T-cell (primary cell): ENCODE results near the gene TEX2. TPM values are rescaled to one million over a fixed set of nuclear protein-coding genes. Genes with fewer than 3 reads are reported as not detected.
A peak's percentile ranks its signal among the peaks of the same experiment; 100 is the strongest.
"Not testable (repeated sequence)": the region's sequence is repeated elsewhere in the genome, so short reads cannot be mapped to it uniquely, and the experiment has no call there.

Source experiments
- ATAC-seq, 4 experiments: fragments of 200-7000 bp in 3 of 4; fragments of 150-1000 bp in 1 of 4; cut with Tn5 transposase; replicated peaks in 1 of 4; 1 replicate in 3 of 4; 2 replicates in 1 of 4; pipeline ENCODE4 v1.10.0; 2021; ENCODE audit warnings: moderate library complexity in 3 of 4, mild to moderate bottlenecking in 2 of 4, moderate number of reproducible peaks in 1 of 4
- CTCF ChIA-PET, 2 donors: fragments of 300-600 bp; sonication (Branson Sonifier 250); formaldehyde crosslinking; loops; one replicate each; lab custom pipeline; 2022; ENCODE audit warnings: antibody characterized with exemption in 2 of 2; lab: Charles Lee
- POLR2A ChIA-PET, 2 donors: fragments of 300-600 bp; sonication (Branson Sonifier 250); formaldehyde crosslinking; loops; one replicate each; lab custom pipeline; 2022; ENCODE audit warnings: antibody characterized with exemption in 2 of 2; lab: Charles Lee
- DNase-seq, 35 experiments: peaks; one replicate each; pipeline versions ENCODE4 v3.0.0 to v3.0.0-alpha.2; 2013 to 2023
- H3K27ac ChIP-seq: one replicate; pipeline ENCODE4 v1.5.1; 2013; ENCODE audit warnings: low read length
- H3K27me3 ChIP-seq, 2 experiments: replicated peaks in 1 of 2; 1 replicate in 1 of 2; 2 replicates in 1 of 2; pipeline versions ENCODE4 v1.6.1 to v1.7.0; 2013; ENCODE audit warnings: low read length in 1 of 2, mixed read lengths in 1 of 2; ENCODE audit not compliant: control insufficient read depth in 2 of 2, insufficient read depth in 2 of 2; ENCODE audit errors: extremely low read depth in 1 of 2
- H3K36me3 ChIP-seq, 2 donors: 1 replicate in 1 of 2; 2 replicates in 1 of 2; pipeline versions ENCODE4 v1.6.1 to v1.7.0; 2013; ENCODE audit warnings: low read length in 1 of 2; ENCODE audit not compliant: control insufficient read depth in 2 of 2, insufficient read depth in 1 of 2; ENCODE audit errors: extremely low read depth in 1 of 2
- H3K4me1 ChIP-seq, 2 experiments: 1 replicate in 1 of 2; 2 replicates in 1 of 2; pipeline versions ENCODE4 v1.6.1 to v1.7.0; 2013; ENCODE audit warnings: low read length in 2 of 2, mixed read lengths in 1 of 2; ENCODE audit not compliant: insufficient read depth in 2 of 2, control insufficient read depth in 1 of 2; ENCODE audit errors: extremely low read depth in 1 of 2
- H3K4me3 ChIP-seq, 2 donors: 1 replicate in 1 of 2; 2 replicates in 1 of 2; pipeline versions ENCODE4 v1.5.1 to v1.7.0; 2013; ENCODE audit warnings: mild to moderate bottlenecking in 2 of 2, low read length in 1 of 2, moderate library complexity in 1 of 2; ENCODE audit not compliant: control insufficient read depth in 1 of 2; ENCODE audit errors: extremely low read depth in 1 of 2
- H3K9me3 ChIP-seq: 2 replicates; pipeline ENCODE4 v1.7.0; 2013
- H3K27ac Mint-ChIP-seq, 2 donors: one replicate each; pipeline ENCODE4 v1.8.0; 2020 to 2021; ENCODE audit warnings: mild to moderate bottlenecking in 2 of 2, mixed read lengths in 2 of 2
- H3K27me3 Mint-ChIP-seq, 2 donors: one replicate each; pipeline ENCODE4 v1.8.0; 2021 to 2022; ENCODE audit warnings: mixed read lengths in 2 of 2
- H3K36me3 Mint-ChIP-seq: one replicate; pipeline ENCODE4 v1.8.0; 2021; ENCODE audit warnings: mixed read lengths
- H3K4me1 Mint-ChIP-seq, 3 donors: one replicate each; pipeline ENCODE4 v1.8.0; 2020 to 2022; ENCODE audit warnings: mixed read lengths in 3 of 3, mild to moderate bottlenecking in 1 of 3
- H3K4me3 Mint-ChIP-seq, 3 donors: one replicate each; pipeline ENCODE4 v1.8.0; 2020 to 2022; ENCODE audit warnings: mild to moderate bottlenecking in 3 of 3, mixed read lengths in 3 of 3, moderate library complexity in 3 of 3
- H3K9me3 Mint-ChIP-seq, 3 donors: one replicate each; pipeline ENCODE4 v1.8.0; 2020 to 2022; ENCODE audit warnings: mixed read lengths in 3 of 3
- WGBS: methylation state at CpG from one replicate; pipeline ENCODE4 v1.1.5; 2013; ENCODE audit warnings: missing lambda C conversion rate; ENCODE audit not compliant: insufficient coverage; 5-methylcytosine and 5-hydroxymethylcytosine counted together
- total RNA-seq, 35 experiments: library from RNA in 6 of 35; stranded (reverse) in 6 of 35; fragments of 120-200 nt in 1 of 35; gene quantifications; one replicate each; pipeline versions ENCODE4 v1.2.1 to v1.2.4 and lab custom pipeline; 2013 to 2026

The TEX2 gene
- total RNA-seq, 5 donors from 2014 or later (not counting 1 experiment from before 2014, with no cell fraction given), result 12.5 to 16.4 (median 14.8) TPM

DNA sequence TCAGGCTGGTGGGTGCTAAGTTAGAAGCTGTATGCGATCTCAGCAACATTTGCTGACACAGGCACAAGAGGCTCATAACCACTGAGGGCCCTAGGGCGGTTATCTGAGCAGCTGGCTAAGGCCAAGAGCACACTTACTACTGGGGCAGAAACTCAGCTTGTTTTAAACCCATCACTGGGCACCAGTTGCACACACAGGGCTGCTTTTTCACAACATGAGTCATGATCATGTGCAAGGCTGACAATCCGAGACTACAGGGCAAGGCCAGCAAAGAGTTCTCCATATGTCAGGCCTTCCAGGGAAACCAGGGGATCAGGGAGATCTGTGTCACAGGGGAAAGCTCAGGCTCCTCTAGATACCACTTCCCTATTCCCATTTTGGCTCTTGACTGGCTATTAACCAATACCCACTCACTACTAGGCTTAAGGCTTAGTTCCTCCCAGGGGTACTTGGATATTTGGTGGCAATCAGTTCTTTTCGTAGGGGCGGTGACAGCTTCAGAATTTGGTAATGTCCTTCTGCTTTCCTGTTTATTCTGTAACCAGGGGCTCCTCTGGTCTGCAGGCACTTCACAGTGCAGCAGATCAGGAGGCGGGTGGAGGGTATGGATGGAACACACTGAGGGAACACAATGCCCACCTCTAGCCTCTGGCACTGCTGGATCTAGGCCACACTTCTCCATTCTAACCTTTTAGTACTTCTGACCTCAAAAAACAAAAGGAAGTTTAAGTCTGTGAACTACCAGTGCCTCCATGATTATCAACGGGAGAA, 88.2 kb downstream of the TEX2 start:
- no peaks in the 10 kb centered on the region for H3K9me3 Mint-ChIP-seq
- H3K27me3 ChIP-seq, result no peaks in the 10 kb centered on the region
- H3K27ac ChIP-seq, result no peak overlapping the region
- ATAC-seq (no peak), DNase-seq (peak in 1 of 35 experiments; percentile 6)
- no peaks in the 10 kb centered on the region for H3K9me3 ChIP-seq
- H3K36me3 ChIP-seq, result peaks cover 12 to 26% of the 10 kb centered on the region in 2 donors
- no peak overlapping the region for H3K4me3 Mint-ChIP-seq
- 88% methylated on average over 2 of the region's 7 CpGs for WGBS
- peaks cover 52% of the 10 kb centered on the region for H3K36me3 Mint-ChIP-seq
- POLR2A ChIA-PET, result no interaction called here
- CTCF ChIA-PET, result no interaction called here
- H3K4me3 ChIP-seq, result no peak overlapping the region
- no peaks in the 10 kb centered on the region for H3K4me1 ChIP-seq
- H3K27me3 Mint-ChIP-seq, result no peaks in the 10 kb centered on the region
- no peaks in the 10 kb centered on the region for H3K4me1 Mint-ChIP-seq
- H3K27ac Mint-ChIP-seq, result no peak overlapping the region

DNA sequence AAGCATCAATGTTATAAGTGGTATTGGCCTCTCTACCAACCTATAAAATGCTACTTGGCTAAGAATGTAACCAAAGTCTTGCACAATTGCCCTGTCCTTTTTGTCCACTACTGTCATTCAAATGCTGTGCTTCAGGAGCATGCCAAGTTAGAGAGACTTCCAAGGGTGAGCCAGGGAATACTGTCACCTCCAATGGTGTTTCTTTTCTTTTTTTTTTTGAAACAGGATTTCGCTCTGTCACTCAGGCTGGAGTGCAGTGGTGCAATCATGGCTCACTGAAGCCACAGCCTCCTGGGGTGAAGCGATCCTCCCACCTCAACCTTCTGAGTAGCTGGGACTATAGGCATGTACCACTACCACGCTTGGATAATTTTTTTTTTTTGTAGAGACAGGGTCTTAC, 89.4 kb downstream of the TEX2 start:
- Mint-ChIP-seq H3K36me3 (peaks cover 46% of the 10 kb centered on the region), H3K4me1 (no peaks in the 10 kb centered on the region), H3K27me3 (no peaks in the 10 kb centered on the region), H3K27ac (no peak overlapping the region), H3K4me3 (no peak overlapping the region), H3K9me3 (no peaks in the 10 kb centered on the region)
- ATAC-seq (no peak), DNase-seq (no peak)
- WGBS, result no CpG with 5 or more reads among the region's 3 CpGs
- CTCF ChIA-PET, result no interaction called here
- Histone ChIP-seq H3K4me3 (no peak overlapping the region), H3K27ac (no peak overlapping the region), H3K36me3 (peaks cover 12 to 26% of the 10 kb centered on the region in 2 donors), H3K27me3 (no peaks in the 10 kb centered on the region), H3K4me1 (no peaks in the 10 kb centered on the region), H3K9me3 (no peaks in the 10 kb centered on the region)
- POLR2A ChIA-PET, result no interaction called here

DNA sequence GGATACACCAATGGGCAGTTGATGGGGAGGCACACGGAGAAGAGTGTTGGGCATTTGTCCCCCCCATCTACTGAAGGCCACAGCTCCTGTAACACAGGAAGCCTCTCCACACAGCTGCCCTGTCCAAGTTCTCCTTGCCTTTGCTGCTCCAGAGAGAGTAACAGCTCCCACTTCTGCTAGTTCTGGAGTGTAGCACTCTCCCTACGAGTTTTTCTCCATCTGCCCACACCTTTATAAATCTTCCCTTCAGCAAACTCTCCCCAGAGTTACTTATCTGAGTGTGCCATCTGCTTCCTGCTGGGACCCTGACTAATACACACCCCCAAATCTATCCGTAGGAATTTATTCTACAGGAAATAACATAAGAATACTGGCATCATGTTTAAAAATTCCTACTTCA, 90.5 kb downstream of the TEX2 start:
- Histone ChIP-seq H3K36me3 (peaks cover 12 to 26% of the 10 kb centered on the region in 2 donors), H3K4me1 (no peaks in the 10 kb centered on the region), H3K9me3 (no peaks in the 10 kb centered on the region), H3K27me3 (no peaks in the 10 kb centered on the region), H3K27ac (no peak overlapping the region), H3K4me3 (no peak overlapping the region)
- no peak for ATAC-seq
- ChIA-PET POLR2A (no interaction called here), CTCF (no interaction called here)
- Mint-ChIP-seq H3K27ac (no peak overlapping the region), H3K9me3 (no peaks in the 10 kb centered on the region), H3K27me3 (no peaks in the 10 kb centered on the region), H3K4me3 (no peak overlapping the region), H3K36me3 (peaks cover 50% of the 10 kb centered on the region), H3K4me1 (no peaks in the 10 kb centered on the region)
- no peak for DNase-seq
- WGBS, result 67% methylated on average over 1 of the region's 3 CpGs

DNA sequence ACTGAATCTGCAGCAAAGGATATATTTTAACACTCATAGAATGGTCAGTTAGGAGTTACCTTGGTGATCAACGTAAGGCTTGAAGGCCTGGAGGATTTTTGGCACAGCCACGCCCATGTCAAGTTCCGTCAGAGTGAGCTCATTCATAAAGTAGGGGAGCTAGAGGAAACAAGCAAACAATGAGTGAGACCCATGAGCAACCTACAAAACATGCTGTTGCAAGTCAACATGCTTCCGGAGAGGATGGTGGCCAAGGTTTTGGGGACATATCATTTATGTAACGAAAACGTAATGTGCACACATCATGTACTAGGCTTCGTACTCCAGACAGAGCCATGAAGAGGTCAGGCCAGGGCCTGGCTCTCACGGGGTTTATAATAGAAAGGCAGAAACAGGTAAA, 92.0 kb downstream of the TEX2 start:
- Histone ChIP-seq H3K27ac (no peak overlapping the region), H3K36me3 (peaks cover 10 to 26% of the 10 kb centered on the region in 2 donors), H3K4me1 (no peaks in the 10 kb centered on the region), H3K9me3 (no peaks in the 10 kb centered on the region), H3K27me3 (no peaks in the 10 kb centered on the region), H3K4me3 (no peak overlapping the region)
- 100% methylated on average over 4 of the region's 8 CpGs for WGBS
- H3K36me3 Mint-ChIP-seq, result peaks cover 47% of the 10 kb centered on the region
- ChIA-PET CTCF (no interaction called here), POLR2A (no interaction called here)
- H3K4me1 Mint-ChIP-seq, result no peaks in the 10 kb centered on the region
- ATAC-seq (no peak), DNase-seq (no peak)
- no peaks in the 10 kb centered on the region for H3K27me3 Mint-ChIP-seq
- H3K27ac Mint-ChIP-seq, result no peak overlapping the region
- no peaks in the 10 kb centered on the region for H3K9me3 Mint-ChIP-seq
- no peak overlapping the region for H3K4me3 Mint-ChIP-seq

DNA sequence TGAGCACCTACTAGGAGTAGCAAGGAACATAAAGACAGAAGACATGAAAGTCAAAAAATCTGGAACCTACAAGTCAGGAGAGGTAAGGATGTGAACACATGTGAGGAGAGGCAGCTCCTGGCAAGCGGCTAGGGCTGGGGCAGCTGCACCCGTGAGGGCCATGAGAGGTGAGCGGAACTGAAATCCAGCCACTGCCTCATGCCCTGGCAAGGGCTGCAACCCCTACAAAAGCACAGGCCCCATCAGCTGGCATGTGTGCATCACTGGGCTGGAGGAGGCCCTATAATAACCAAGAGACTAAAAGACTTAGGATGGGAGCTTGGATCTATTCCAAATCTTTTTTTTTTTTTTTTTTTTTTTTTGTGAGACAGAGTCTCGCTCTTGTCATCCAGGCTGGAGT, 92.8 kb downstream of the TEX2 start:
- Histone ChIP-seq H3K9me3 (no peaks in the 10 kb centered on the region), H3K4me3 (no peak overlapping the region), H3K4me1 (no peaks in the 10 kb centered on the region), H3K27ac (no peak overlapping the region), H3K36me3 (peaks cover 9 to 23% of the 10 kb centered on the region in 2 donors), H3K27me3 (no peaks in the 10 kb centered on the region)
- Mint-ChIP-seq H3K27me3 (no peaks in the 10 kb centered on the region), H3K4me3 (no peak overlapping the region), H3K4me1 (no peaks in the 10 kb centered on the region), H3K27ac (no peak overlapping the region), H3K36me3 (peaks cover 47% of the 10 kb centered on the region), H3K9me3 (no peaks in the 10 kb centered on the region)
- POLR2A ChIA-PET, result interaction anchor here in 1 of 2 donors (0.6 kb wide), 1 partner anchor 39 kb away, joined by 3 read pairs; no protein-coding TSS in a partner anchor
- WGBS, result 100% methylated on average over 1 of the region's 4 CpGs
- no peak for DNase-seq
- CTCF ChIA-PET, result no interaction called here
- no peak for ATAC-seq

DNA sequence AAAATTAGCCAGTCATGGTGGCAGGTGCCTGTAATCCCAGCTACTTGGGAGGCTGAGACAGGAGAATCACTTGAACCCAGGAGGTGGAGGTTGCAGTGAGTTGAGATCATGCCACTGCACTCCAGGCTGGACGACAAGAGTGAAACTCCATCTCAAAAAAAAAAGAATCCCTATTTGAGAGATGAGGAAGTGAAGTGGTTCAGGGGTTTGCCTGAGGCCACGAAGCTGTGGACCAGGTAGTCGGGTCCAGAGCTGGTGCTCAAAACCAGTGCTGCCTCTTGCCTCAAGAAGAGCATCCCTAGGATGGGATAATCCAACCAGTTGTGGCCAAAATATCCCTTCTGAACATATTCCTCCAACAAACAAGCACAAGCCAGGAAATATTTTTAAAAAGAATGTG, 95.4 kb downstream of the TEX2 start:
- DNase-seq, ATAC-seq, H3K27ac ChIP-seq, H3K4me3 ChIP-seq, H3K27ac Mint-ChIP-seq, H3K27me3 ChIP-seq, CTCF ChIA-PET, H3K4me1 Mint-ChIP-seq, H3K9me3 ChIP-seq, H3K9me3 Mint-ChIP-seq, H3K4me3 Mint-ChIP-seq, H3K27me3 Mint-ChIP-seq, H3K4me1 ChIP-seq: not testable (repeated sequence)
- H3K36me3 ChIP-seq, result peaks cover 9 to 14% of the 10 kb centered on the region in 2 donors
- no CpG with 5 or more reads among the region's 3 CpGs for WGBS
- H3K36me3 Mint-ChIP-seq, result peaks cover 35% of the 10 kb centered on the region
- POLR2A ChIA-PET, result interaction anchor here in 1 of 2 donors (0.7 kb wide), 1 partner anchor 37 kb away, joined by 3 read pairs; no protein-coding TSS in a partner anchor
